ENCODE results near the gene HADHA. TPM values are rescaled to one million over a fixed set of nuclear protein-coding genes. Genes with fewer than 3 reads are reported as not detected.

HADHA gene
- 100 to 1,000 TPM; 226 to 266 TPM for total RNA-seq

GRCh38 chr2:26244309-26245230 lies at the start of gene HADHA, which contains the start of gene HADHB:
TSS of gene HADHA (minus strand) at chr2:26244632. CDS start at chr2:26244596, 36 bp downstream.
TSS of gene HADHB (plus strand) at chr2:26244939. CDS start at chr2:26254255, 9,316 bp downstream.
- Histone ChIP-seq H3K9me3 (no peaks in the 10 kb centered on the region), H3K9ac (ENCODE audit: low read depth in 2 of 2, low read length in 2 of 2) (peak within 1 kb of the TSS; percentile 90 to 99), H3K27ac (peak within 1 kb of the TSS; percentile 96), H3K4me3 (peak within 1 kb of the TSS; percentile 89), H3K36me3 (no peaks in the 10 kb centered on the region), H3K27me3 (no peaks in the 10 kb centered on the region), H3K4me1 (peaks cover 18% of the 10 kb centered on the region)
- intact Hi-C loops (cut with DNase I): no loop called here
- TF ChIP-seq, protein P1, sequence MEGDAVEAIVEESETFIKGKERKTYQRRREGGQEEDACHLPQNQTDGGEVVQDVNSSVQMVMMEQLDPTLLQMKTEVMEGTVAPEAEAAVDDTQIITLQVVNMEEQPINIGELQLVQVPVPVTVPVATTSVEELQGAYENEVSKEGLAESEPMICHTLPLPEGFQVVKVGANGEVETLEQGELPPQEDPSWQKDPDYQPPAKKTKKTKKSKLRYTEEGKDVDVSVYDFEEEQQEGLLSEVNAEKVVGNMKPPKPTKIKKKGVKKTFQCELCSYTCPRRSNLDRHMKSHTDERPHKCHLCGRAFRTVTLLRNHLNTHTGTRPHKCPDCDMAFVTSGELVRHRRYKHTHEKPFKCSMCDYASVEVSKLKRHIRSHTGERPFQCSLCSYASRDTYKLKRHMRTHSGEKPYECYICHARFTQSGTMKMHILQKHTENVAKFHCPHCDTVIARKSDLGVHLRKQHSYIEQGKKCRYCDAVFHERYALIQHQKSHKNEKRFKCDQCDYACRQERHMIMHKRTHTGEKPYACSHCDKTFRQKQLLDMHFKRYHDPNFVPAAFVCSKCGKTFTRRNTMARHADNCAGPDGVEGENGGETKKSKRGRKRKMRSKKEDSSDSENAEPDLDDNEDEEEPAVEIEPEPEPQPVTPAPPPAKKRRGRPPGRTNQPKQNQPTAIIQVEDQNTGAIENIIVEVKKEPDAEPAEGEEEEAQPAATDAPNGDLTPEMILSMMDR (IDR thresholded peaks at IDR 0.05): no peak
- DNase-seq: peak; percentile 92

DNA sequence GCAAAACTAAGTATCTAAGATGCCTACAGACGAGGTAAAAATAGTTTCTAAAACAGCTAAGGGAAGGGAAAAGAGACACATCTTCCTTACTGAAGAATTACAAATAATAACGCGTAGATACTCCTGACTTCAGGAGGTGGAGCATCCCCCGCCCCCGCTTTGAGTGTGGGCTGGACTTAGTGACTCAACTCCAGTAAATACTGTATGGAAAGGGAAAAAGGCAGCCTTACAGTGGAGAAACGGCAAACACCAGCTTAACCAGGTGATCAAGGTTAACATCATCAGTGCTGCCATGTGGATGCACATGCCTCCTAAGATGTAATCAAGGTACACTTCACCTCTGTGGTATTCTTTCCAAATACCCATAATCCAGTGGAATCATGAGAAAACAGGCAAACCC lies 48.2 kb upstream of the HADHA start:
- DNase-seq: no peak
- no peaks in the 10 kb centered on the region for H3K36me3 ChIP-seq
- H3K27ac ChIP-seq: no peak overlapping the region
- no peaks in the 10 kb centered on the region for H3K9me3 ChIP-seq
- H3K27me3 ChIP-seq: no peaks in the 10 kb centered on the region
- intact Hi-C loops (cut with DNase I): no loop called here
- no peaks in the 10 kb centered on the region for H3K4me1 ChIP-seq
- no peak overlapping the region for H3K4me3 ChIP-seq
- H3K9ac ChIP-seq (ENCODE audit: low read depth in 2 of 2, low read length in 2 of 2): no peak overlapping the region
- TF ChIP-seq, protein P1 (IDR thresholded peaks at IDR 0.05): no peak

DNA sequence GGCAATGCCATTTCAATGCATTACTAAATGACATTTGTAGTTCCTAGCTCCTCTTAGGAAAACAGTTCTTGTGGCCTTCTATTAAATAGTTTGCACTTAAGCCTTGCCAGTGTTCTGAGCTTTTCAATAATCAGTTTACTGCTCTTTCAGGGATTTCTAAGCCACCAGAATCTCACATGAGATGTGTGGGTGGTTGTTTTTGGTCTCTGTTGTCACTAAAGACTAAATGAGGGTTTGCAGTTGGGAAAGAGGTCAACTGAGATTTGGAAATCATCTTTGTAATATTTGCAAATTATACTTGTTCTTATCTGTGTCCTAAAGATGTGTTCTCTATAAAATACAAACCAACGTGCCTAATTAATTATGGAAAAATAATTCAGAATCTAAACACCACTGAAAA lies 45.6 kb upstream of the HADHA start:
- intact Hi-C loops (cut with DNase I): no loop called here
- H3K36me3 ChIP-seq: no peaks in the 10 kb centered on the region
- H3K9ac ChIP-seq (ENCODE audit: low read depth in 2 of 2, low read length in 2 of 2): no peak overlapping the region
- no peaks in the 10 kb centered on the region for H3K9me3 ChIP-seq
- DNase-seq: no peak
- H3K27me3 ChIP-seq: no peaks in the 10 kb centered on the region
- H3K27ac ChIP-seq: no peak overlapping the region
- H3K4me3 ChIP-seq: no peak overlapping the region
- no peaks in the 10 kb centered on the region for H3K4me1 ChIP-seq
- TF ChIP-seq, protein P1 (IDR thresholded peaks at IDR 0.05): no peak

DNA sequence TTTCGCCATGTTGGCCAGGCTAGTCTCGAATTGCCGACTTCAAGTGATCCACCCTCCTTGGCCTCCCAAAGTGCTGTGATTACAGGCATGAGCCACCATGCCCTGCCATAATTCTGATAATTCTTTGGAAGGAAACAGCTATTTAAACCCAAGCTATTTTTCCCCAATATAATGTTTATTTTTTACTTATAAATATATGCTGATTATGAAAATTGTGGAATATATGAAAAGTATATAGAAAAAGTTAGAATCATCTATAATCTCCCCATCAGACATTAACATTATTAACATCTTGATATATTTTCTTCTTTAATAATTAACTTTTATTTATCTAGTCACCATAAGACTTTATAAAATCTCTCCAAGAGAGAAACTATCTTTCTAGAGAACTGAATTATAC lies 41.5 kb upstream of the HADHA start:
- no peak overlapping the region for H3K4me3 ChIP-seq
- no peak overlapping the region for H3K9ac ChIP-seq (ENCODE audit: low read depth in 2 of 2, low read length in 2 of 2)
- TF ChIP-seq, protein P1 (IDR thresholded peaks at IDR 0.05): no peak
- intact Hi-C loops (cut with DNase I): no loop called here
- H3K27me3 ChIP-seq: no peaks in the 10 kb centered on the region
- H3K36me3 ChIP-seq: no peaks in the 10 kb centered on the region
- H3K27ac ChIP-seq: no peak overlapping the region
- H3K4me1 ChIP-seq: no peaks in the 10 kb centered on the region
- DNase-seq: no peak
- H3K9me3 ChIP-seq: no peaks in the 10 kb centered on the region

- no peak overlapping the region for H3K27ac ChIP-seq
- TF ChIP-seq, protein P1 (IDR thresholded peaks at IDR 0.05): no peak
- intact Hi-C loops (cut with DNase I): no loop called here
- H3K9me3 ChIP-seq: no peaks in the 10 kb centered on the region
- no peaks in the 10 kb centered on the region for H3K27me3 ChIP-seq
- H3K4me1 ChIP-seq: no peaks in the 10 kb centered on the region
- no peaks in the 10 kb centered on the region for H3K36me3 ChIP-seq
- no peak overlapping the region for H3K4me3 ChIP-seq
- DNase-seq: no peak
- H3K9ac ChIP-seq (ENCODE audit: low read depth in 2 of 2, low read length in 2 of 2): no peak overlapping the region
These were observed 39.7 kb upstream of the HADHA start for GRCh38 chr2:26284132-26284531.
